GM12891 (cell line): ENCODE results near the gene MAG.

Source experiments
- PAX5 ChIP-seq: IDR thresholded peaks from 2 replicates; pipeline ENCODE4 v1.6.1; 2011; ENCODE audit warnings: low read length, moderate library complexity, mild to moderate bottlenecking; ENCODE audit not compliant: insufficient read depth, severe bottlenecking
- POLR2A ChIP-seq: IDR thresholded peaks from 2 replicates; pipeline ENCODE4 v1.6.1; 2011; ENCODE audit warnings: low read depth, low read length, control low read depth
- POLR2AphosphoS5 ChIP-seq: IDR thresholded peaks from 2 replicates; pipeline ENCODE4 v1.6.1; 2011; ENCODE audit warnings: low read depth, low read length, control low read depth
- SPI1 ChIP-seq: IDR thresholded peaks from 2 replicates; pipeline ENCODE4 v1.6.1; 2011; ENCODE audit warnings: low read depth, low read length, control low read depth
- TAF1 ChIP-seq: IDR thresholded peaks from 2 replicates; pipeline ENCODE4 v1.6.1; 2011; ENCODE audit warnings: low read depth, low read length, control low read depth

DNA sequence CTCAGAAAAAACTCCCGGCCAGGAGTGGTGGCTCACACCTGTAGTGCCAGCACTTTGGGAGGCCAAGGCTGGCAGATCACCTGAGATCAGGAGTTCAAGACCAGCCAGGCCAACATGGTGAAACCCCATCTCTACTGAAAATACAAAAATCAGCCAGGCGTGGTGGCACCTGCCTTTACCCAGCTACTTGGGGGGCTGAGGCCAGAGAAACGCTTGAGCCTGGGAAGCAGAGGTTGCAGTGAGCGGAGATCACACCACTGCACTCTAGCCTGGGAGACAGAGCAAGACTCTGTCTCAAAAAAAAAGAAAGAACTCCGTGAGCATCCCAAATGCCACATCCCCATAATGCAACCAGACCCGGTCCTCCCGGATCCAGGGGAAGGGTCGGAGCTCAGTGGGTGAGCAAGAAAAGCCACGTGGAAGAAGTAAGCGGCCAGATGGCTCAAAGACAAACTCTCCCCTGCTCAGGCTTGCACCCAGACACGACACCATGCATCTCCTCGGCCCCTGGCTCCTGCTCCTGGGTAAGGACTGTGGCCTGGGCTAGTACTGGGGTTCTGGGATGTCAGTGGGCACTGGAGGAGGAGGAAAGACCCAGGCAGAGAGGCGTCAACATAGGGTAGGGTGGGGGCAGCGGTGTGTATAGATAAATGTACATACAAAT is 39.7 kb downstream of the MAG start:
- TF ChIP-seq POLR2AphosphoS5 (no peak), PAX5 (no peak), TAF1 (no peak), POLR2A (no peak), SPI1 (no peak)
